Stimulated activated CD8-positive, alpha-beta memory T cell treated with anti-CD3 and anti-CD28 coated beads, Interleukin-12 subunit alpha, Interleukin-12 subunit beta, amount 100 ng/mL, for 24 hours (primary cell): ENCODE data around the gene VPS37D.
"Not testable (repeated sequence)": the region's sequence is repeated elsewhere in the genome, so short reads cannot be mapped to it uniquely, and the experiment has no call there.

Source experiments
- DNase-seq: peaks from one replicate; pipeline ENCODE4 v3.0.0-alpha.2; 2020; ENCODE audit errors: extremely low read depth

Gene VPS37D

DNA sequence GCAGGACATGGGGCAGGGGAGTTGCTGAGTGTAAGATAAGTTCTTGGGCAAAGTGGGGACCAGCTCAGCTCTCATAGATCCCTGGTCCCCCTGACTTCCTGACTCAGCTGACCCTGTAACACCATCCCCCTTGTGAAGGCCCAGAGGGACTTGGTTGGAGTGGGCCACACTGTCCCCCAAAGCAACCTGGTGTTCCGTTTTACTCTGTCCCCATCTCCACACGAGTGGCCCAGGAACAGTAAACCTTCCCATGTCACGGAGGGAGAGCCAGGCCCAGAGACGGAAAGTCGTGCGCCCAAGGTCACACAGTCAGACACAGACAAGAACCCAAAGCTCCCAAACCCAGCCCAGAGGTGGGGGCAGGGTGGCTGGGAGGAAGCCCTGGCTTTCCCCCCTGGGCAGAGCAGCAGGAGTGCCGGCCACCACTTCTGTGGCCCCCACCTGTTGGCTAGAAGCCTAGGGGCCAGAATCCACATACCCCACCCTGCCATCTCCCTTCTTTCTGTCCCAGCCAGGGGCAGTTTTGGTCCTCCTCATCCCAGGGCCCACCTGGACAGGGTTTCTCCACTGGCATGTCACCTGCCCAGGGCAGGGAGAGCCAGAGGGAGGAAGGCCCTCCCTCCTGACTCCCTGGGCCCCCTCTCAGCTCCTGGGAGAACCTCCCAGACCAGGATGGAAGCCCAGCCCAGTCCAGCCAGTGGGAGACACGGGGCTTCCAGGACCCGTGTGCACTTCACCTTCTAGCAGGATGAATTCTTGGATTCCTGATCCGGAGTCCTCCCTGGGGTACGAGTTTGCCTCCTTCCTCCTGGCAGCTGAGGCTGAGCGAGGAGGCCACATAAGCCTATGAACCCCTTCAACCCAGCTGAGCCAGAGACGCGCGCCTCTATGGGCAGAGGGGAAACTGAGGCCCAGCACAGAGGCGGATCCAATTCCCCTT is 20.6 kb upstream of the VPS37D start:
- DNase-seq = no peak

DNA sequence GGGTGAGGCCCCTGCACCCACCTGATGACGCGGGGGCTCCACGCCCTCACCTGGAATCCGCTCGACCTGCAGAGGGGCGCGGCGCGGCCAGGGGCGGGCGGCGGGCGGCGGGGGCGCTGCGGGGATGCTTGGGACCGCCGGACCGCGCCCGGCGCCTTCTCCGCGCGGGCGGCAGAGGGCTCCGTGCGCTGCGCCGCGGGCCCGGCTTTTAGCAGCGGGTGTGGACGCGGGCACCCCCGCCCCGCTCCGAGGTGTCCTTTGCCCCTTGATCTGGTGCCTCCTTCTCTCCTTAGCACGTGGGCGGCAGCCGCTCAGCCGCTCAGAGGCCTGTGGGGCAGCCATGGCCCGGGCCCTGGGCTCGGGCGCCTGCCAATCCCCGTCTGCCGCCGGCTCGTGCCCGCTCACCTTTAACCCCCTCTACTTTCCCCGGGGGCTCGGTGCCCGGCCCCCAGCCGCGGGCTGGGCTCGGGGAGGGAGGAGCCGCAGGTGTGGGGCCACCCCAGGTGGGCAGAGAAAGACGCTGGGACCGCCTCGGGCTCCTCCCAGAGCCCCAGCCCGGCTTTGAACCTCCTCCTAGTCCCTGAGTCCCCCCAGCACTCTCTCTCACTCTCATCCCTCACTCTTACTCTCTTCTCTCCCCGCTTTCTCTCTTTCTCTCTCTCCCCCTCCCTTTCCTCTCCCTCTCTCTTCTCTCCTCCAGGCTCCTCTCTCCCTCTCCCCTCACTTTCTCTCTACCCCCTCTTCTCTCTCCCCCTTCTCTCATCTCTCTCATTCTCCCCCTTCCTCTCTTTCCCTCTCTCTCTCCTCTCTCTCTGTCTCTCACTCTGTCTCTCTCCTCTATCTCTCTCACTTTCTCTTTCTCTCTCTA is 19.7 kb upstream of the VPS37D start:
- DNase-seq = no peak

GRCh38 chr7:73648593-73649332 is 18.9 kb upstream of the VPS37D start:
- no peak for DNase-seq

DNA sequence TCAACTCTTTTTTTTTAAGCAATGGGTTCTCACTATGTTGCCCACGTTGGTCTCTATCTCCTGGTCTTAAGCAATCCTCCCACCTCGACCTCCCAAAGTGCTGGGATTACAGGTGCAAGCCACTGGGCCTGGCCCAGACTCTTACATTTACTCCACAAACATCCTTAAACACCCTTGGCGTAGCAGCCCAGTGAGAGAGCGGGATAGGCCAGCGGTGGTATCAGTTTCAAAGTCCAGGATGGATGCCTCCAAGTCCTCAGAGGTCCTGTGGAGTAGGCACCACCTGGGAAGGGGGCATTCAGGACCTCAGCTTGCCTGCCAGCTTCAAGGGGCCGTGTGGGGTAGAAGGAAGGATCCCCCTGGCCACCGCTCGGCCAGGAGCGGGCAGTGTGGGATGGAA is 18.1 kb upstream of the VPS37D start:
- DNase-seq = no peak

GRCh38 chr7:73650524-73650923 is 17.1 kb upstream of the VPS37D start:
- DNase-seq = no peak

- DNase-seq = no peak
Measured at GRCh38 chr7:73652541-73652949, 15.1 kb upstream of the VPS37D start.

GRCh38 chr7:73655309-73655708 is 12.3 kb upstream of the VPS37D start:
- DNase-seq = not testable (repeated sequence)

GRCh38 chr7:73659983-73660382 is 7.6 kb upstream of the VPS37D start:
- DNase-seq = no peak

GRCh38 chr7:73660594-73660993 is 7.0 kb upstream of the VPS37D start:
- not testable (repeated sequence) for DNase-seq

GRCh38 chr7:73663033-73663432 is 4.6 kb upstream of the VPS37D start:
- DNase-seq = no peak

DNA sequence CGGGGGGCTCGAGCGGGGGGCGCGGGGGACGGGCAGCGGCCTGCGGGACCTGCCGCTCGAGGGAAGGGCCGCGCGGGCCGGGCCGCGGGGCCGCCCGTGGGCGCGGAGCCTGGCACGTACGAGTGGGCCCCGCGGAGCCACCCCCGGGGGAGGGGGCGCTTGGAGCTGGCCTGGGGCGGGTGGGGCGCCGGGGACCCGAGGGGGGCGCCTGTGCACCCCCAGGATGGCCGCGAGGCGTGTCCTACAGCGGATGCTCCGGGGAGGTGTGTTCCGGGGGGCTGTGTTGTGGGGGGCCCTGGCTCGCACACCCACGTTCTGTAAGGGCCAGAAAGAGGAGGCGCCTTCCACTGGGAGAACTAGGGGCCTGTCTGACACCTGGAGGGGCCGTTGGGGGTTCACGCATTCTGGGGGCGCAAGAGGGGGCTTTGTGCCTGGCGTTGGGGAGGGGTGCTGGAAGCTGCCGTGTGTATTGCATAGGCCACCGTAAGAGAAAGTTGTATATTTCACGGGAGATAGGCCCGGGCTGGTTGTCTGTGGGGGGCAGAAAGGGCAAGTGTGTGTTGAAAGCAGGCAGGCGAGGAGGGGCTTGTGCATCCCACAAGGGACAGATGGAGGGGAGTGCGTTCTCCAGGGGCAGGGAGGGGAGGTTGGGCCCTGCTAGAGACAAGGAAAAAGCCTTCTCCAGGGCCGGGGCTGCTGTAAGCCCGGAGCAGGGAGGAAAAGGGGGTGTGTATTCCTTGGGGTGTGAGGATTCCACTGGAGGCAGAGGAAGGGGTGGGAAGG is 663 bp downstream of the VPS37D start:
- no peak for DNase-seq

DNA sequence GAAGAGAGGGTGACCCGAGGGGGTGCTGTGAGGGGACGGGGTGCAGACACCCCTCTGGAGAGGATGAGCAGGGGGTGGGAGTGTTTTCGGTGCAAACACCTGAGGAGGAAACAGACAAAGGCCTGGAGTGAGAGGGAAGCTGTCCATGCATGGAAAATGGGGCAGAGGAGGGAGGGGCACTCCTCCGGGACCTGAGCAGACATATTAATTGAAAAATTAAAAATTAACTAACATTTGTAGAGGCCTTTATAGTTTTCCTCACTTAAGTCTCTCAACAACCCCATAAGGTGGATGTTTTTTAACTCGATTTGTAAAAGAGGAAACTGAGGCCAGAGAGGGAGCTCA is 1.2 kb downstream of the VPS37D start:
- DNase-seq = no peak

- no peak for DNase-seq
Measured at GRCh38 chr7:73669288-73669701, 1.7 kb downstream of the VPS37D start.

DNA sequence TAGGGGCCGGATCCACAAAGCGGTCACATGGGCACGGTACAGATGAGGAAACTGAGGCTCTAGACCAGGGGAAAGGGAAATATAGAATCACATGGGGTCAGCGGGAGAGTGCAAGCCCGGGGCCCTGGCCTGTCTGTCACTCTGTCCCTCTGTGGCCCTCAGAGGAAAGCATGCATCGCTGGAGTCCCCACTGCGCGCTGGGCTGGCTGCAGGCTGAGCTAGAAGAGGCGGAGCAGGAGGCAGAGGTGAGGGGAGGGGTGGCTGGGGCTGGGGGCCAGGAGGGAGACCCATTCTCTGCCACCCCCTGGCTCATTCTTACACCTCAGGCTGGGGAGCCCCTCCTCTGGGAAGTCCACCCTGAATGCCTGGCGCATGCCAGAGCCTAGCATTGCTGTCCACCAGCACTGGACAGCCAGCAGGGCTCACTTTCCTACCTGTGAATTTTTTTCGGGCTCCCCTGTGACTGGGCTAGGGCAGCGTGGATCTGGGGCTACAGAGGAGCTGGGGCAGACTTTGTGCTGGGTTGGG is 2.3 kb downstream of the VPS37D start:
- DNase-seq = no peak

DNA sequence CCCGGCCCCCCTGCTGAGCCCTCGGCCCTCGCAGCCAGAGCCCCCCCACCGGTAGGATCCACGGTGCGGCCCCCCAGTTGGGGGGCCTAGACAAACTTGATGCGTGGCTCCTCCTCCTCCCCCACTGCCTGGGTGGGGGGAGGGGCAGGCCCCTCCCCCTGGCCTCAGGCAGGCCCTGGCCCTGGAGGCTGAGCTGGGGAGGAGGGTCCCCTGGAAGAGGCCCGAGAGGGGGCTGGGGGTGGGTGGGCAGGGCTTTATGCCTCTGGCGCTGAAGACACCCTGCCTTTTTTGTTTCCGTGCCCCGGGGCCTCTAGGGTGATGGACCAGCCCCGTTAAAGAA is 3.7 kb downstream of the VPS37D start:
- no peak for DNase-seq

GRCh38 chr7:73671857-73672445 is 4.3 kb downstream of the VPS37D start:
- no peak for DNase-seq

DNA sequence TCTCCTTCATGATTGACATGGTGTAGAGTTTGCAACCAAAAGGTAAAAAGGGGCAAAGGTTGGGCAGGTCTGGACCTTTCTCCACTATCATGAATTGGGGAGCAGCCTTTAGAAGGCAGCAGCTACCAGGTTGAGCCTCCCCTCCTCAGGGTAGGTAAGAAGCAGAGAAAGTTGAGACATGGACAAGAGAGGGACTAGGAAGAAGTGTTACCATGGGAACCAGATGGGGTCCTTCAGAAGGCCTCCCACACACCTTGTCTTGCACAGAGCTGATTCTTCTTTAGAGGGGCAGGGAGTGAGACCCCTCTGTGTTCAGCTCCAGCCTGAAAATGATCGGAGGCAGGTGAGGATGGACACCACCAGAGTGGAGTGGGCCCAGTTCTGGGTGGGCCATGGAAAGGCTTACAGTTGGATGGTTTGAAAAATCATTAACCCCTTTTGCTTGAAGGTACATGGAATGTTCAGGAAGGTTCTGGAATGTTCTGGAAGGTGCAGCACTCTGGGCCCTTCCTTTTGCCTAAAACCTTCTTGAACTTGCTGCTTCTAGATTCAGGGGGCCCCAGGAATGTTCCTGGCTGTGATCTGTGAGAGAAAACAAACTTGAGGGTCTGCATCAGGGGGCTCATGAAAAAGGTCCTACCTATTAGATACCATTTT is 7.0 kb downstream of the VPS37D start:
- no peak for DNase-seq

DNA sequence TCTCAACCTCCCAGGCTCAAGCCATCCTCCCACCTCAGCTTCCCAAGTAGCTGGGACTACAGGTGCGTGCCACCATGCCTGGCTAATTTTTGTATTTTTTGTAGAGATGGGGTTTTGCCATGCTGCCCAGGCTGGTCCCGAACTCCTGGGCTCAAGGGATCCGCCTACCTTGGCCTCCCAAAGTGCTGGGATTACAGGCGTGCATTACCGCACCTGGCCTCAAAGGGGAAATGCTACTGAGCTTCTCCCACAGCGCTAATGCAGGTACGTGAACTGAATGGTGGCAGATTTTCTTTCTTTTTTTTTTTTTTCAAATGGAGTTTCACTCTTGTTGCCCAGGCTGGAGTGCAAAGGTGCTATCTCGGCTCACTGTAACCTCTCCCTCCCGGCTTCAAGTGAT is 8.4 kb downstream of the VPS37D start:
- not testable (repeated sequence) for DNase-seq

- DNase-seq = no peak
Measured at GRCh38 chr7:73678862-73679261, 11.2 kb downstream of the VPS37D start.

- DNase-seq = no peak
Measured at GRCh38 chr7:73679709-73680108, 12.1 kb downstream of the VPS37D start.
